Measurements from ENCODE around the gene BRD4.
A peak's percentile ranks its signal among the peaks of the same experiment; 100 is the strongest.

Gene BRD4

GRCh38 chr19:15263361-15263985, 68.9 kb downstream of the BRD4 start:
- DNase-seq (ENCODE audit: extremely low read depth, low read depth) = no peak
- TF ChIP-seq, protein P1, sequence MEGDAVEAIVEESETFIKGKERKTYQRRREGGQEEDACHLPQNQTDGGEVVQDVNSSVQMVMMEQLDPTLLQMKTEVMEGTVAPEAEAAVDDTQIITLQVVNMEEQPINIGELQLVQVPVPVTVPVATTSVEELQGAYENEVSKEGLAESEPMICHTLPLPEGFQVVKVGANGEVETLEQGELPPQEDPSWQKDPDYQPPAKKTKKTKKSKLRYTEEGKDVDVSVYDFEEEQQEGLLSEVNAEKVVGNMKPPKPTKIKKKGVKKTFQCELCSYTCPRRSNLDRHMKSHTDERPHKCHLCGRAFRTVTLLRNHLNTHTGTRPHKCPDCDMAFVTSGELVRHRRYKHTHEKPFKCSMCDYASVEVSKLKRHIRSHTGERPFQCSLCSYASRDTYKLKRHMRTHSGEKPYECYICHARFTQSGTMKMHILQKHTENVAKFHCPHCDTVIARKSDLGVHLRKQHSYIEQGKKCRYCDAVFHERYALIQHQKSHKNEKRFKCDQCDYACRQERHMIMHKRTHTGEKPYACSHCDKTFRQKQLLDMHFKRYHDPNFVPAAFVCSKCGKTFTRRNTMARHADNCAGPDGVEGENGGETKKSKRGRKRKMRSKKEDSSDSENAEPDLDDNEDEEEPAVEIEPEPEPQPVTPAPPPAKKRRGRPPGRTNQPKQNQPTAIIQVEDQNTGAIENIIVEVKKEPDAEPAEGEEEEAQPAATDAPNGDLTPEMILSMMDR (IDR thresholded peaks at IDR 0.05; ENCODE audit: low read depth, low read length) = no peak

DNA sequence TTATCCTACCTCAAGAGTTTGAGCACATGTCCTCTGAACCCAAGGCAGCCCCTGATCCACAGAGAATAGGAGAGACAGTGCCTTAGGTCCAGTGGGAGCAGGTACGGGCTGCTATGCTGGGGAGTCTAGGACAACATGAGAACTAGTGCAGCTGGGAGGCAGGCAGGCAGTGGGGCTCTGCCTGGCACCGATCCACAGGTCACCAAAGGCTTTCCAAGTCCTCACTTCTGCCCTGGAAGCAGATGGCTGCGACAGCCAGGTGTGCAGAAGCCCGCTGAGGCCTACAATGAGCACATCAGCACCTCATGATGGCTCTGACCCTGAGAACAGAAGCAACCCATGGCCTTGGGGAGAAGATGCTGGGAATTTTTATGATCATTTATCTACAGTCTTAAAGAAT, 70.3 kb downstream of the BRD4 start:
- TF ChIP-seq, protein P1 (IDR thresholded peaks at IDR 0.05; ENCODE audit: low read depth, low read length) = no peak

DNA sequence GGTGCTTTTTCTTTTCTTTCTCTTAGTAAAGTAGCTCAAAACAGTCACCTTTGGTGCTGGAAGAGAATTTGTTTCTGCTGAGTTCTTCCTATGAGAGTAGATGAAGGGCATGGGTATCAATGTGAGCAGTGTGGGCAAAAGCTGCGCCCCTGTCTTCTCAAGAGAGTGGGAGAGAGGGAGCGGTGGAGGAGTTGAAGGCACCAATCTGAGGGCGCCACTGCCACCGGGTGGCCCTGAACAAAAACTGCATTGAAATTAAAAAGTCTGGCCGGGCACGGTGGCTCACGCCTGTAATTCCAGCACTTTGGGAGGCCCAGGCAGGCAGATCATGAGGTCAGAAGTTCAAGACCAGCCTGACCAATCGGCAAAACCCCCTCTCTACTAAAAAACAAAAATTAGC, 71.4 kb downstream of the BRD4 start:
- DNase-seq (ENCODE audit: extremely low read depth, low read depth) = no peak

More for the DNA sequence above, 70.3 kb downstream of the BRD4 start:
- DNase-seq (ENCODE audit: extremely low read depth, low read depth) = no peak

DNA sequence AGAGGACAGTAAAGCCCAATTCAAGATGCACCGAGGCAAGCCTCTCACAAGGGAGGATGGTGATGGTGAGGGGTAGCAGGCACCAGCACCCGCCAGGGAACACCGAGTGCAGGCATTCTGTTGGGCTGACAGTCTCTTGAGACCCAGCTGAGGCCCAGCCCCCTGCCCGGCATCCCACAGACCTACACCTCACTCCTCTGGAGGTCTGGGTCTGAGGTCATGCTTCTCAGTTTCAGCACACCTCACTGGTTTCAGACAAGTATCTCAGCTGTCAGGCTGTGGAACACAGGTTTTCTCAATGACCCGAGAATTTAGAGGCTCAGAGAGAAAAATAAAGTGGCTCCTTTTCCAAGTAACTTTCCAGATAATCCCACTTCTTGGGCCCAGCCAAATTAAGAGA, 72.4 kb downstream of the BRD4 start:
- DNase-seq (ENCODE audit: extremely low read depth, low read depth) = no peak
- TF ChIP-seq, protein P1 (IDR thresholded peaks at IDR 0.05; ENCODE audit: low read depth, low read length) = no peak

More for the DNA sequence above, 71.4 kb downstream of the BRD4 start:
- TF ChIP-seq, protein P1 (IDR thresholded peaks at IDR 0.05; ENCODE audit: low read depth, low read length) = peak; percentile 15; the same call in 1 of the 2 replicates

GRCh38 chr19:15257782-15258181, 74.6 kb downstream of the BRD4 start:
- TF ChIP-seq, protein P1 (IDR thresholded peaks at IDR 0.05; ENCODE audit: low read depth, low read length) = no peak
- DNase-seq (ENCODE audit: extremely low read depth, low read depth) = no peak

GRCh38 chr19:15256708-15257331, 75.5 kb downstream of the BRD4 start:
- TF ChIP-seq, protein P1 (IDR thresholded peaks at IDR 0.05; ENCODE audit: low read depth, low read length) = no peak
- DNase-seq (ENCODE audit: extremely low read depth, low read depth) = no peak

DNA sequence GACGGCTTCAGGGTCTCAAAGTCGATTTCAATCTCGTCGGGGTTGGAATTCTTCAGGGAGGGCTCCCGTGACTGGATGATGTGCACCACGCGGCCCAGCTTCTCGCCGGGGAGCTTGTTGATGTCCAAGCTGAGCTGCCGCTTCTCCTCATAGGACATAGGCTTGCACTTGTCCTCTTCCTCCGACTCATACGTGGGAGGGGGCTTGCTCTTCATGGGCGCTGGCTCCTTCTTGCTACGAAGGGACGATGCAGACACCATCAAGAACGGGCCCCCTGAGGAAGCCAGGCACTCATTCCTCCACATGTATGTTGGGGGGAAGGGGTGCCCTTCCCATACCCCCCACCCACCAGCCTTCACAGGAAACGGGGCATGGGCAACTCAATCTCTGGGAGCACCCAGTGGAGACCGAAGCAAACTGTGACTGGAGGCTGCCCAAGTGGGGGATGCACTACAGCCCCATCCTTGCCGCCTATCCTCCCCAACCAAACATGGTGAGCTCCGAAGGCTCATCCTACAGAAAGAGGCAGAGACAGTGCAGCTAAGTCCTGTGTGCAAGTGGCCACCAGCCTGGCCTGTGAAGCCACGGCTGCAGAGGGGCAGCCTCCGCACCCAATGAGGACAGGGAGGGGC, 76.9 kb downstream of the BRD4 start:
- TF ChIP-seq, protein P1 (IDR thresholded peaks at IDR 0.05; ENCODE audit: low read depth, low read length) = no peak
- no peak for DNase-seq (ENCODE audit: extremely low read depth, low read depth)

All from AG09319 (cell line).